Prostate gland (tissue), 2 donors: ENCODE results near the gene LUZP1. TPM values are rescaled to one million over a fixed set of nuclear protein-coding genes. Genes with fewer than 3 reads are reported as not detected.

Experiments used
- DNase-seq: peaks from one replicate; pipeline ENCODE4 v3.0.0-alpha.2; 2019; ENCODE audit warnings: low spot score
- H3K27ac ChIP-seq, 2 donors: fragments of 200-600 bp; sonication (generic); 2 replicates each; pipeline ENCODE4 v1.5.1; 2017 to 2019
- H3K27me3 ChIP-seq: fragments of 200-600 bp; sonication (generic); replicated peaks from 2 replicates; pipeline ENCODE4 v1.5.1; 2019; ENCODE audit not compliant: insufficient read depth
- H3K36me3 ChIP-seq, 2 donors: fragments of 200-600 bp; sonication (generic); 1 replicate in 1 of 2; 2 replicates in 1 of 2; pipeline versions ENCODE4 v1.5.1 to v1.8.1; 2017 to 2019
- H3K4me1 ChIP-seq: fragments of 200-600 bp; sonication (generic); replicated peaks from 2 replicates; pipeline ENCODE4 v1.5.1; 2019
- H3K4me3 ChIP-seq, 2 donors: fragments of 200-600 bp; sonication (generic); 2 replicates each; pipeline ENCODE4 v1.5.1; 2017 to 2019
- H3K9me3 ChIP-seq: fragments of 200-600 bp; sonication (generic); 2 replicates; pipeline ENCODE4 v1.5.1; 2017
- POLR2A ChIP-seq: fragments of 450-650 bp; IDR thresholded peaks from one replicate; pipeline ENCODE4 v1.6.1; 2016; ENCODE audit warnings: antibody characterized with exemption, mild to moderate bottlenecking
- POLR2AphosphoS5 ChIP-seq: sonication (generic); formaldehyde crosslinking; IDR thresholded peaks from one replicate; pipeline ENCODE4 v1.6.1; 2017; ENCODE audit warnings: antibody characterized with exemption
- WGBS: methylation state at CpG from one replicate; pipeline ENCODE4 v1.1.5; 2018; 5-methylcytosine and 5-hydroxymethylcytosine counted together
- intact Hi-C: fragments of 100-400 bp; cut with DNase I; formaldehyde crosslinking; loops from one replicate; pipeline ENCODE4 v1.14.2; 2022
- total RNA-seq, 2 donors: library from RNA; depleted of rRNA; stranded (reverse); fragments of >200 nt; gene quantifications; one replicate each; pipeline ENCODE4 v1.1.0, GENCODE V29; 2016
- TF ChIP-seq, protein P1 (sequence below), 4 experiments: fragments of 200-600 bp in 2 of 4; fragments of 450-650 bp in 2 of 4; sonication (generic) in 2 of 4; IDR thresholded peaks; 1 replicate in 3 of 4; 2 replicates in 1 of 4; pipeline ENCODE4 v1.5.1; 2016 to 2019; ENCODE audit warnings: antibody characterized with exemption in 4 of 4, mild to moderate bottlenecking in 2 of 4, moderate library complexity in 2 of 4

Gene LUZP1
- total RNA-seq, 2 donors from 2014 or later, result 16.9 to 17.5 TPM

GRCh38 chr1:23122796-23123195 is 45.9 kb downstream of the LUZP1 start:
- Histone ChIP-seq H3K27ac (peak overlapping the region in 1 of 2 donors; percentile 38), H3K36me3 (no peaks in the 10 kb centered on the region), H3K4me3 (no peak overlapping the region), H3K27me3 (no peaks in the 10 kb centered on the region), H3K9me3 (no peaks in the 10 kb centered on the region), H3K4me1 (peaks cover 12% of the 10 kb centered on the region)
- intact Hi-C loops, result no loop called here
- WGBS, result 27% methylated on average over 4 of the region's 4 CpGs
- TF ChIP-seq POLR2A (no peak), POLR2AphosphoS5 (no peak)
- TF ChIP-seq, protein P1, sequence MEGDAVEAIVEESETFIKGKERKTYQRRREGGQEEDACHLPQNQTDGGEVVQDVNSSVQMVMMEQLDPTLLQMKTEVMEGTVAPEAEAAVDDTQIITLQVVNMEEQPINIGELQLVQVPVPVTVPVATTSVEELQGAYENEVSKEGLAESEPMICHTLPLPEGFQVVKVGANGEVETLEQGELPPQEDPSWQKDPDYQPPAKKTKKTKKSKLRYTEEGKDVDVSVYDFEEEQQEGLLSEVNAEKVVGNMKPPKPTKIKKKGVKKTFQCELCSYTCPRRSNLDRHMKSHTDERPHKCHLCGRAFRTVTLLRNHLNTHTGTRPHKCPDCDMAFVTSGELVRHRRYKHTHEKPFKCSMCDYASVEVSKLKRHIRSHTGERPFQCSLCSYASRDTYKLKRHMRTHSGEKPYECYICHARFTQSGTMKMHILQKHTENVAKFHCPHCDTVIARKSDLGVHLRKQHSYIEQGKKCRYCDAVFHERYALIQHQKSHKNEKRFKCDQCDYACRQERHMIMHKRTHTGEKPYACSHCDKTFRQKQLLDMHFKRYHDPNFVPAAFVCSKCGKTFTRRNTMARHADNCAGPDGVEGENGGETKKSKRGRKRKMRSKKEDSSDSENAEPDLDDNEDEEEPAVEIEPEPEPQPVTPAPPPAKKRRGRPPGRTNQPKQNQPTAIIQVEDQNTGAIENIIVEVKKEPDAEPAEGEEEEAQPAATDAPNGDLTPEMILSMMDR (IDR thresholded peaks at IDR 0.05), result no peak
- DNase-seq, result no peak

DNA sequence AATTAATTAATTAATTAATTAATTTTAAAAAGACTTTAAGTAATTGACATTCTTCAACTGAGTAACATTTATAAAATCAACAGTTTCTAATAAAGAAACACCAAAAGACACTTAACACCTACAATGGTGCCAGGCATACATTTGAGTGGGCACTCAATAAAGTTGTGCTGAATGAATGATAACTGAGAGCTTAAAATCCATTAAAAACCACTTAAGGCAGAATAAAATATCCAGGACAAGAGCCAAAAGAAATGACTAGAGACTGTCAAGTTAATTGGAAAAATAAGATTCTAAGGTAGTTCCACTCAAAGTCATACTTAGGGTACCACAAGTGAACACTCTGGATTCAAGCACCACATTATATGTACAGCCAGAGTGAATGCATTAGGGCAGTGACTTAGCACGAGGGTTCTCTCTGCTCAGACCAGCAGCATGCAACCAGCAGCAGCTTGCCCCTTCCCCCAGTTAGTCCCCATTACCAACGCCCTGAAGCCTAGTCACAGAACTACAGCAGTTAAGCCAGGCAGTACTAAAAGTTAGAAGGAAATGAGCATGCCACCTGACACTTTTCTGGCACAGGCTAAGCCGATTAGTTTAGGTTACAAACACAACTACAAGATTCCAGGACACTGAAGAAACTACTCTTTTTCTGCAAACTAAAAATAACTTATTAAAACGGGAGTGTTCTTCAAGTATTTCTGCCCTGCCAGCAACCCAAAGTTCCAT is 46.5 kb downstream of the LUZP1 start:
- TF ChIP-seq POLR2A (no peak), POLR2AphosphoS5 (peak; percentile 13)
- Histone ChIP-seq H3K27ac (peak overlapping the region in 1 of 2 donors; percentile 38), H3K4me1 (peaks cover 12% of the 10 kb centered on the region), H3K27me3 (no peaks in the 10 kb centered on the region), H3K4me3 (no peak overlapping the region), H3K36me3 (no peaks in the 10 kb centered on the region), H3K9me3 (no peaks in the 10 kb centered on the region)
- intact Hi-C loops, result no loop called here
- peak; percentile 21 for DNase-seq
- WGBS, result 1% methylated on average over 4 of the region's 4 CpGs

GRCh38 chr1:23120383-23120782 is 48.3 kb downstream of the LUZP1 start:
- intact Hi-C loops, result no loop called here
- peaks cover 12% of the 10 kb centered on the region for H3K4me1 ChIP-seq
- H3K4me3 ChIP-seq, result no peak overlapping the region
- no peak overlapping the region for H3K27ac ChIP-seq
- no peaks in the 10 kb centered on the region for H3K36me3 ChIP-seq
- H3K27me3 ChIP-seq, result no peaks in the 10 kb centered on the region
- no peak for DNase-seq
- WGBS, result 95% methylated on average over 3 of the region's 3 CpGs
- H3K9me3 ChIP-seq, result no peaks in the 10 kb centered on the region
- TF ChIP-seq, protein P1 (IDR thresholded peaks at IDR 0.05), result no peak
- TF ChIP-seq POLR2A, result no peak
- no peak for TF ChIP-seq POLR2AphosphoS5

DNA sequence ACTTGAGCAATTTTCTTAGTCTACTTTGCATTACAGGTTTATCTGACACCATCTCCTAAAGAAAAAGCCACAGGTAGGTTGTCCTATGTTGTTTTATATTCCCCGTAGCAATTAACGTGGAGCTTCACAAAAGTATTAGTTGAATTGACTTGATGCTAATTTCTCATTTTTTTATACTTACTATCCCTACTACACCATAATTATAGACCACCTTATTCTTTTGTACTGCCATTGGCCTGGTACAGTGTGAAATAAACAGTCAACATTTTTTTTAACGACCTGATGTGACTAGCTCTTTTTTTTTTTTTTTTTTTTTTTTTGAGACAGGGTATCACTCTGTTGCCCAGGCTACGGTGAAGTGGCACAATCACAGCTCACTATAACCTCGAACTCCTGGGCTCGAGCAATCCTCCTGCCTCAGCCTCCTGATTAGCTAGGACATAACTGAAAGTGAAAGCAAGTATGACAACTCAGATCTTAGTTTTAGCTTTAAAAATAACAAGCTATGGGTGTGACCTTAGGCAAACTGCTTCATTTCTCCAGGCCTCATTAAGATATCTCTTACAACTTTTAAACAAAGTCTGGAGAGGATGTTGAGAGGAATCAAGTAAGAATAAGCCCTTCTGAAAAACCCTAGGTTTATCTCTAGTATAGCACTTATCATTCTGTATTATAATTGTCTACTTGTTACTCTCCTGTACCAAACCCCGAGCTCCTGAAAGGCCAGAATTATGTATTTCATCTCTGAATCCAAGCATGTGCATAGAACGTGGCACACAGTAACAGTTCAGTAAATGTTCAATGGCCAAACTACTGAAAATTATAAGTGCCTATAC is 49.5 kb downstream of the LUZP1 start:
- intact Hi-C loops, result no loop called here
- H3K27me3 ChIP-seq, result no peaks in the 10 kb centered on the region
- H3K36me3 ChIP-seq, result no peaks in the 10 kb centered on the region
- H3K9me3 ChIP-seq, result no peaks in the 10 kb centered on the region
- TF ChIP-seq, protein P1 (IDR thresholded peaks at IDR 0.05), result no peak
- TF ChIP-seq POLR2AphosphoS5 (no peak), POLR2A (no peak)
- 76% methylated on average over 8 of the region's 8 CpGs for WGBS
- peaks cover 12% of the 10 kb centered on the region for H3K4me1 ChIP-seq
- H3K4me3 ChIP-seq, result no peak overlapping the region
- no peak for DNase-seq
- no peak overlapping the region for H3K27ac ChIP-seq

DNA sequence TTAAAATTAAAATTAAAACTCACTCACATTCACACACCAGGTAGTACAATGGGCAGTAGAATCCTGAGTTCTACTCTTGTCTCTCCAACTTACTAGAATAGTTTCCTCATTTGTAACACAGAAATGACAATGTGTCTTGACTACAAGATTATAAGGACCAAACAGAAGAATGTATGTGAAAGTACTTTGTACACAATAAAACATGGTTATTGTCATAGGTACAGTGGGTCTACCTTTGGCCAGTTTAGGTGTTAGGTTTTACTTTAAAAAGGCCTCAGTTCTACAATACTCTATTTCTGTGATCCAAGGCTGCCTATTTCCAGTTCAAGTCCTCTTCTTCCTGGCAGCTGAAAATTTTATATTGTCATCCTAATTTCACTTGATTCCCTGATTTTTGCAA is 50.2 kb downstream of the LUZP1 start:
- TF ChIP-seq POLR2A, result no peak
- no peak for TF ChIP-seq POLR2AphosphoS5
- TF ChIP-seq, protein P1 (IDR thresholded peaks at IDR 0.05), result no peak
- H3K27ac ChIP-seq, result no peak overlapping the region
- intact Hi-C loops, result no loop called here
- H3K4me3 ChIP-seq, result no peak overlapping the region
- peaks cover 12% of the 10 kb centered on the region for H3K4me1 ChIP-seq
- DNase-seq, result no peak
- no peaks in the 10 kb centered on the region for H3K36me3 ChIP-seq
- H3K9me3 ChIP-seq, result no peaks in the 10 kb centered on the region
- no peaks in the 10 kb centered on the region for H3K27me3 ChIP-seq
